OCI-LY3 (cell line): ENCODE measurements around the gene THAP12.
"Not testable (repeated sequence)": the region's sequence is repeated elsewhere in the genome, so short reads cannot be mapped to it uniquely, and the experiment has no call there.

ENCODE experiments used
- H2AFZ ChIP-seq: fragments of 200-600, 300-600 bp; shearing (Covaris generic); 2 replicates; pipeline ENCODE4 v1.6.0; 2014; ENCODE audit warnings: antibody characterized with exemption, low read depth, low read length
- H3K27ac ChIP-seq: fragments of 200-600, 300-600 bp; sonication (generic); 2 replicates; pipeline ENCODE4 v1.5.1; 2014; ENCODE audit warnings: mild to moderate bottlenecking, low read length, moderate library complexity, mixed read lengths
- H3K27me3 ChIP-seq: fragments of 200-600, 300-600 bp; sonication (generic); 2 replicates; pipeline ENCODE4 v1.6.1; 2014; ENCODE audit warnings: low read depth, low read length, mixed read lengths
- H3K36me3 ChIP-seq: fragments of 200-600, 300-600 bp; sonication (generic); replicated peaks from 2 replicates; pipeline ENCODE3; 2014; ENCODE audit warnings: low read depth, low read length, mixed read lengths
- H3K4me1 ChIP-seq: fragments of 300-600, 200-600 bp; sonication (generic); 2 replicates; pipeline ENCODE4 v1.6.1; 2014; ENCODE audit warnings: low read length, mixed read lengths
- H3K4me2 ChIP-seq: fragments of 200-600, 300-600 bp; sonication (generic); 2 replicates; pipeline ENCODE4 v1.6.1; 2014; ENCODE audit warnings: low read length, mixed read lengths
- H3K4me3 ChIP-seq: fragments of 300-600, 200-600 bp; sonication (generic); 2 replicates; pipeline ENCODE4 v1.5.1; 2014; ENCODE audit warnings: antibody characterized with exemption, mild to moderate bottlenecking, low read length, moderate library complexity
- H3K79me2 ChIP-seq: fragments of 300-600, 200-600 bp; shearing (Covaris generic); 2 replicates; pipeline ENCODE4 v1.6.1; 2014; ENCODE audit warnings: mild to moderate bottlenecking, low read length, mixed read lengths
- H3K9ac ChIP-seq: fragments of 300-600, 200-600 bp; shearing (Covaris generic); 2 replicates; pipeline ENCODE4 v1.6.0; 2014; ENCODE audit warnings: mild to moderate bottlenecking, low read length, moderate library complexity
- H3K9me3 ChIP-seq: fragments of 200-600, 300-600 bp; shearing (Covaris generic); 2 replicates; pipeline ENCODE4 v1.6.1; 2014; ENCODE audit warnings: low read length, mixed read lengths; ENCODE audit not compliant: insufficient read depth
- H4K20me1 ChIP-seq: fragments of 200-600, 300-600 bp; sonication (generic); 2 replicates; pipeline ENCODE4 v1.6.1; 2016; ENCODE audit warnings: low read length, mixed read lengths; ENCODE audit not compliant: insufficient read depth
- CTCF ChIP-seq: fragments of 200-600, 300-600 bp; sonication (generic); IDR thresholded peaks from 2 replicates; pipeline ENCODE4 v1.5.1; 2014; ENCODE audit warnings: antibody characterized with exemption, low read length, low read depth
- EZH2phosphoT487 ChIP-seq: fragments of 200-600 bp; shearing (Covaris generic); IDR thresholded peaks from 2 replicates; pipeline ENCODE4 v1.6.1; 2018; ENCODE audit warnings: antibody characterized with exemption, mixed run types, low read depth

The THAP12 gene

GRCh38 chr11:76408171-76408965 lies 27.4 kb upstream of the THAP12 start:
- no peaks in the 10 kb centered on the region for H3K9me3 ChIP-seq
- H2AFZ ChIP-seq, result no peak overlapping the region
- no peaks in the 10 kb centered on the region for H3K36me3 ChIP-seq
- TF ChIP-seq CTCF (no peak), EZH2phosphoT487 (no peak)
- peaks cover 65% of the 10 kb centered on the region for H3K27me3 ChIP-seq
- H3K4me3 ChIP-seq, result no peak overlapping the region
- H4K20me1 ChIP-seq, result no peaks in the 10 kb centered on the region
- H3K27ac ChIP-seq, result no peak overlapping the region
- no peak overlapping the region for H3K9ac ChIP-seq
- no peaks in the 10 kb centered on the region for H3K4me1 ChIP-seq
- no peaks in the 10 kb centered on the region for H3K79me2 ChIP-seq
- no peak overlapping the region for H3K4me2 ChIP-seq

GRCh38 chr11:76406359-76406758 lies 25.4 kb upstream of the THAP12 start:
- Histone ChIP-seq H3K4me2 (no peak overlapping the region), H2AFZ (no peak overlapping the region), H3K9ac (no peak overlapping the region), H3K4me3 (no peak overlapping the region), H4K20me1 (no peaks in the 10 kb centered on the region), H3K4me1 (peaks cover 5% of the 10 kb centered on the region), H3K27ac (no peak overlapping the region), H3K79me2 (no peaks in the 10 kb centered on the region), H3K9me3 (no peaks in the 10 kb centered on the region), H3K36me3 (no peaks in the 10 kb centered on the region), H3K27me3 (peaks cover 53% of the 10 kb centered on the region)
- no peak for TF ChIP-seq CTCF
- no peak for TF ChIP-seq EZH2phosphoT487

- not testable (repeated sequence) for H4K20me1 ChIP-seq, H3K27ac ChIP-seq, H2AFZ ChIP-seq, H3K9me3 ChIP-seq, H3K9ac ChIP-seq, H3K79me2 ChIP-seq, H3K4me3 ChIP-seq, H3K36me3 ChIP-seq
- peak overlapping the region; percentile 27; the same call in 1 of the 2 replicates for H3K4me2 ChIP-seq
- peaks cover 26% of the 10 kb centered on the region for H3K4me1 ChIP-seq
- peaks cover 39% of the 10 kb centered on the region for H3K27me3 ChIP-seq
These were observed 20.6 kb upstream of the THAP12 start for GRCh38 chr11:76401484-76401883.

- Histone ChIP-seq H3K4me3 (no peak overlapping the region), H2AFZ (no peak overlapping the region), H3K4me1 (peaks cover 29% of the 10 kb centered on the region), H3K9me3 (no peaks in the 10 kb centered on the region), H3K27me3 (peaks cover 41% of the 10 kb centered on the region), H3K4me2 (peak overlapping the region; percentile 15; the same call in 1 of the 2 replicates), H3K27ac (no peak overlapping the region), H3K79me2 (no peaks in the 10 kb centered on the region), H3K9ac (no peak overlapping the region), H4K20me1 (no peaks in the 10 kb centered on the region), H3K36me3 (no peaks in the 10 kb centered on the region)
- TF ChIP-seq EZH2phosphoT487 (no peak), CTCF (no peak)
These were observed 20.0 kb upstream of the THAP12 start for GRCh38 chr11:76400967-76401366.
